A549 (cell line): Measurements from ENCODE around the gene PRPF8. TPM values are rescaled to one million over a fixed set of nuclear protein-coding genes. Genes with fewer than 3 reads are reported as not detected.

Source experiments
- ATAC-seq, 2 experiments: fragments of 200-7000 bp in 1 of 2; fragments of >200 bp in 1 of 2; cut with Nextera tagmentation in 1 of 2; cut with Tn5 transposase in 1 of 2; 3 replicates each; pipeline versions ENCODE4 v1.8.0 to v1.9.1; 2018 to 2020; ENCODE audit warnings: mild to moderate bottlenecking in 1 of 2, moderate library complexity in 1 of 2
- CTCF ChIA-PET: fragments of 300-600 bp; sonication (Branson Sonifier 250); formaldehyde crosslinking; extraction: SDS; loops from one replicate; lab custom pipeline; 2021; ENCODE audit warnings: antibody characterized with exemption, inconsistent platforms; lab: Yijun Ruan, JAX
- POLR2A ChIA-PET: fragments of 350-600 bp; formaldehyde crosslinking; extraction: SDS; loops from one replicate; lab custom pipeline; 2021; ENCODE audit warnings: antibody characterized with exemption, inconsistent platforms; lab: Yijun Ruan, JAX
- DNase-seq, 2 experiments: peaks; one replicate each; pipeline versions ENCODE4 v3.0.0 to v3.0.0-alpha.2; 2011 to 2016; ENCODE audit warnings: low read depth in 1 of 2, low spot score in 1 of 2
- FAIRE-seq: peaks from 2 replicates; lab custom pipeline; 2011; peaks lifted over from hg19 to GRCh38; lab: Jason Lieb, UNC
- H3K27ac ChIP-seq, 2 experiments: fragments of >200 bp; sonication (Bioruptor Twin); formaldehyde crosslinking; 3 replicates each; pipeline ENCODE4 v1.5.1; 2016 to 2017
- H3K4me1 ChIP-seq: fragments of >200 bp; sonication (Bioruptor Twin); formaldehyde crosslinking; 3 replicates; pipeline ENCODE4 v1.6.1; 2016
- H3K4me2 ChIP-seq: fragments of >200 bp; sonication (Bioruptor Twin); formaldehyde crosslinking; 3 replicates; pipeline ENCODE4 v1.6.1; 2016
- H3K4me3 ChIP-seq: fragments of >200 bp; sonication (Bioruptor Twin); formaldehyde crosslinking; 3 replicates; pipeline ENCODE4 v1.5.1; 2016
- H3K9me3 ChIP-seq: fragments of >200 bp; sonication (Bioruptor Twin); formaldehyde crosslinking; 3 replicates; pipeline ENCODE4 v1.6.1; 2016
- BHLHE40 ChIP-seq: IDR thresholded peaks from 2 replicates; pipeline ENCODE4 v1.6.1; 2012; ENCODE audit warnings: low read depth, low read length, inconsistent platforms
- CHD2 ChIP-seq: fragments of 150-350 bp; IDR thresholded peaks from 2 replicates; pipeline ENCODE4 v1.6.1; 2014; ENCODE audit warnings: low read length; ENCODE audit not compliant: partially characterized antibody
- CHD4 ChIP-seq: fragments of 200-600 bp; sonication (generic); IDR thresholded peaks from 2 replicates; pipeline ENCODE4 v1.6.1; 2016; ENCODE audit warnings: antibody characterized with exemption, mild to moderate bottlenecking, borderline replicate concordance
- EHMT2 ChIP-seq: fragments of 200-600 bp; sonication (generic); IDR thresholded peaks from 2 replicates; pipeline ENCODE4 v1.6.1; 2016; ENCODE audit warnings: antibody characterized with exemption, low read depth, mild to moderate bottlenecking, moderate library complexity
- ESRRA ChIP-seq: fragments of 150-350 bp; IDR thresholded peaks from 2 replicates; pipeline ENCODE4 v1.6.1; 2014; ENCODE audit warnings: mild to moderate bottlenecking, low read length, borderline replicate concordance
- FOSB ChIP-seq: fragments of 250-450 bp; sonication (Bioruptor Pico); IDR thresholded peaks from 2 replicates; pipeline ENCODE4 v1.5.0; 2020; ENCODE audit warnings: mild to moderate bottlenecking, moderate library complexity
- HES2 ChIP-seq: fragments of >200 bp; sonication (Bioruptor Twin); formaldehyde crosslinking; IDR thresholded peaks from 2 replicates; pipeline ENCODE4 v1.6.1; 2016
- MAZ ChIP-seq: fragments of 150-350 bp; IDR thresholded peaks from 2 replicates; pipeline ENCODE4 v1.6.1; 2014; ENCODE audit warnings: antibody characterized with exemption, low read depth, low read length, borderline replicate concordance
- NPAS2 ChIP-seq: fragments of 250-450 bp; sonication (Bioruptor Pico); IDR thresholded peaks from 2 replicates; pipeline ENCODE4 v1.8.0; 2022; ENCODE audit warnings: mild to moderate bottlenecking, moderate library complexity, borderline replicate concordance
- REST ChIP-seq: fragments of 200-600 bp; sonication (generic); IDR thresholded peaks from 2 replicates; pipeline ENCODE4 v1.6.1; 2016; ENCODE audit warnings: antibody characterized with exemption, mild to moderate bottlenecking, moderate library complexity
- ZFP36 ChIP-seq: fragments of 450-650 bp; IDR thresholded peaks from 2 replicates; pipeline ENCODE4 v1.6.1; 2014; ENCODE audit warnings: borderline replicate concordance; ENCODE audit not compliant: partially characterized antibody
- WGBS: methylation state at CpG from one replicate; pipeline ENCODE4 v1.1.6; 2017; ENCODE audit errors: missing lambda C conversion rate; 5-methylcytosine and 5-hydroxymethylcytosine counted together
- polyA plus RNA-seq, 4 experiments: library from polyadenylated mRNA; depleted of rRNA in 3 of 4; stranded (reverse); fragments of >200 nt; fragmentation: RNase III in 1 of 4; extraction: RNeasy Plus Mini Kit Qiagen cat#74134 plus additional on column Dnase treatment in 1 of 4; gene quantifications; 2 replicates in 3 of 4; 3 replicates in 1 of 4; pipeline ENCODE4 v1.2.3, GENCODE V29; 2011 to 2017
- TF ChIP-seq, protein P1 (sequence below): fragments of 250-450 bp; sonication (Bioruptor Pico); IDR thresholded peaks from 2 replicates; pipeline ENCODE4 v1.5.0; 2021; ENCODE audit warnings: mild to moderate bottlenecking, moderate library complexity, borderline replicate concordance
- TF ChIP-seq, protein P2 (sequence below): fragments of >200 bp; sonication (Bioruptor Twin); formaldehyde crosslinking; IDR thresholded peaks from 3 replicates; pipeline ENCODE4 v1.5.1; 2016

The PRPF8 gene
- polyA plus RNA-seq, 2 of the 4 experiments (the other 2 are of a cell fraction): 234 to 263 TPM

- Histone ChIP-seq H3K4me2 (no peak overlapping the region), H3K9me3 (no peaks in the 10 kb centered on the region), H3K4me1 (peaks cover 38% of the 10 kb centered on the region), H3K4me3 (no peak overlapping the region), H3K27ac (no peak overlapping the region)
- CTCF ChIA-PET: interaction anchor here (0.6 to 11.7 kb wide), 11 partner anchors 10 to 281 kb away, joined by 3 to 204 read pairs (median 4); partner anchors contain the start of gene SLC43A2
- FAIRE-seq (no peak), DNase-seq (no peak), ATAC-seq (no peak)
- no peak for TF ChIP-seq NPAS2 (CRISPR knock-in tag)
- POLR2A ChIA-PET: no interaction called here
- 83% methylated on average over 13 of the region's 13 CpGs for WGBS
Observed at GRCh38 chr17:1646199-1646875, 38.3 kb downstream of the PRPF8 start.

GRCh38 chr17:1645207-1646171 lies 39.2 kb downstream of the PRPF8 start, which contains the start of gene SCARF1:
TSS of gene SCARF1 (minus strand) at chr17:1645732. CDS start at chr17:1645697, 35 bp downstream.
- CTCF ChIA-PET: interaction anchor here (0.6 to 11.7 kb wide), 12 partner anchors 13 to 280 kb away, joined by 3 to 204 read pairs (median 4); partner anchors contain the start of gene SLC43A2
- 95% methylated on average over 17 of the region's 25 CpGs for WGBS
- DNase-seq: no peak
- FAIRE-seq: no peak
- H3K4me3 ChIP-seq: no peak within 1 kb of the TSS
- peak within 1 kb of the TSS; percentile 100 for H3K4me2 ChIP-seq
- peaks cover 29% of the 10 kb centered on the region for H3K4me1 ChIP-seq
- no peak for ATAC-seq
- POLR2A ChIA-PET: interaction anchor here (0.6 kb wide), 1 partner anchor 60 kb away, joined by 3 read pairs; no protein-coding TSS in a partner anchor
- TF ChIP-seq, protein P1, sequence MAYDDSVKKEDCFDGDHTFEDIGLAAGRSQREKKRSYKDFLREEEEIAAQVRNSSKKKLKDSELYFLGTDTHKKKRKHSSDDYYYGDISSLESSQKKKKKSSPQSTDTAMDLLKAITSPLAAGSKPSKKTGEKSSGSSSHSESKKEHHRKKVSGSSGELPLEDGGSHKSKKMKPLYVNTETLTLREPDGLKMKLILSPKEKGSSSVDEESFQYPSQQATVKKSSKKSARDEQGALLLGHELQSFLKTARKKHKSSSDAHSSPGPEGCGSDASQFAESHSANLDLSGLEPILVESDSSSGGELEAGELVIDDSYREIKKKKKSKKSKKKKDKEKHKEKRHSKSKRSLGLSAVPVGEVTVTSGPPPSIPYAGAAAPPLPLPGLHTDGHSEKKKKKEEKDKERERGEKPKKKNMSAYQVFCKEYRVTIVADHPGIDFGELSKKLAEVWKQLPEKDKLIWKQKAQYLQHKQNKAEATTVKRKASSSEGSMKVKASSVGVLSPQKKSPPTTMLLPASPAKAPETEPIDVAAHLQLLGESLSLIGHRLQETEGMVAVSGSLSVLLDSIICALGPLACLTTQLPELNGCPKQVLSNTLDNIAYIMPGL: no peak
- TF ChIP-seq, protein P2, sequence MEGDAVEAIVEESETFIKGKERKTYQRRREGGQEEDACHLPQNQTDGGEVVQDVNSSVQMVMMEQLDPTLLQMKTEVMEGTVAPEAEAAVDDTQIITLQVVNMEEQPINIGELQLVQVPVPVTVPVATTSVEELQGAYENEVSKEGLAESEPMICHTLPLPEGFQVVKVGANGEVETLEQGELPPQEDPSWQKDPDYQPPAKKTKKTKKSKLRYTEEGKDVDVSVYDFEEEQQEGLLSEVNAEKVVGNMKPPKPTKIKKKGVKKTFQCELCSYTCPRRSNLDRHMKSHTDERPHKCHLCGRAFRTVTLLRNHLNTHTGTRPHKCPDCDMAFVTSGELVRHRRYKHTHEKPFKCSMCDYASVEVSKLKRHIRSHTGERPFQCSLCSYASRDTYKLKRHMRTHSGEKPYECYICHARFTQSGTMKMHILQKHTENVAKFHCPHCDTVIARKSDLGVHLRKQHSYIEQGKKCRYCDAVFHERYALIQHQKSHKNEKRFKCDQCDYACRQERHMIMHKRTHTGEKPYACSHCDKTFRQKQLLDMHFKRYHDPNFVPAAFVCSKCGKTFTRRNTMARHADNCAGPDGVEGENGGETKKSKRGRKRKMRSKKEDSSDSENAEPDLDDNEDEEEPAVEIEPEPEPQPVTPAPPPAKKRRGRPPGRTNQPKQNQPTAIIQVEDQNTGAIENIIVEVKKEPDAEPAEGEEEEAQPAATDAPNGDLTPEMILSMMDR: no peak
- TF ChIP-seq EHMT2 (no peak), NPAS2 (CRISPR knock-in tag) (no peak), ESRRA (no peak), CHD2 (no peak), HES2 (no peak), MAZ (no peak), ZFP36 (no peak), FOSB (CRISPR knock-in tag) (no peak), REST (no peak), CHD4 (no peak), BHLHE40 (no peak)
- H3K27ac ChIP-seq: peak within 1 kb of the TSS in 1 of 2 experiments; percentile 31; a peak in 1 of 6 replicates
- no peaks in the 10 kb centered on the region for H3K9me3 ChIP-seq
